KOPT-K1 (cell line): Measurements from ENCODE around the gene ZNF599.
A peak's percentile ranks its signal among the peaks of the same experiment; 100 is the strongest.

Experiments used
- H3K27ac ChIP-seq: fragments of 200-600 bp; sonication (generic); 2 replicates; pipeline ENCODE4 v1.5.1; 2016; ENCODE audit warnings: antibody characterized with exemption, mild to moderate bottlenecking, low read depth, low read length; ENCODE audit not compliant: poor library complexity, severe bottlenecking
- H3K36me3 ChIP-seq: fragments of 200-600 bp; sonication (generic); 2 replicates; pipeline ENCODE4 v1.5.1; 2017; ENCODE audit warnings: antibody characterized with exemption, mild to moderate bottlenecking, low read length, moderate library complexity; ENCODE audit not compliant: insufficient read depth
- H3K9me3 ChIP-seq: fragments of 200-600 bp; sonication (generic); 2 replicates; pipeline ENCODE4 v1.5.1; 2017; ENCODE audit warnings: antibody characterized with exemption, low read length, mild to moderate bottlenecking; ENCODE audit not compliant: insufficient read depth, poor library complexity, severe bottlenecking

ZNF599 gene

GRCh38 chr19:34774857-34775256 lies 1.8 kb upstream of the ZNF599 start:
- H3K36me3 ChIP-seq: no peaks in the 10 kb centered on the region
- no peak overlapping the region for H3K27ac ChIP-seq
- H3K9me3 ChIP-seq: peaks cover 14% of the 10 kb centered on the region

- H3K36me3 ChIP-seq: peaks cover 10% of the 10 kb centered on the region
- H3K27ac ChIP-seq: no peak overlapping the region
- H3K9me3 ChIP-seq: peaks cover 9% of the 10 kb centered on the region
These were observed 495 bp upstream of the ZNF599 start for GRCh38 chr19:34773555-34773864.

GRCh38 chr19:34767951-34768350 lies 5.1 kb downstream of the ZNF599 start:
- peaks cover 31% of the 10 kb centered on the region for H3K9me3 ChIP-seq
- no peak overlapping the region for H3K27ac ChIP-seq
- H3K36me3 ChIP-seq: peaks cover 58% of the 10 kb centered on the region

- Histone ChIP-seq H3K36me3 (peaks cover 58% of the 10 kb centered on the region), H3K9me3 (peaks cover 46% of the 10 kb centered on the region), H3K27ac (no peak overlapping the region)
These were observed 6.6 kb downstream of the ZNF599 start for GRCh38 chr19:34766386-34766785.

GRCh38 chr19:34759218-34759917 lies 13.6 kb downstream of the ZNF599 start:
- peaks cover 100% of the 10 kb centered on the region for H3K9me3 ChIP-seq
- no peak overlapping the region for H3K27ac ChIP-seq
- H3K36me3 ChIP-seq: peaks cover 25% of the 10 kb centered on the region

- H3K9me3 ChIP-seq: peaks cover 96% of the 10 kb centered on the region
These were observed 15.6 kb downstream of the ZNF599 start for GRCh38 chr19:34757441-34757840.

GRCh38 chr19:34744896-34745690 lies 27.9 kb downstream of the ZNF599 start:
- Histone ChIP-seq H3K27ac (no peak overlapping the region), H3K36me3 (peaks cover 13% of the 10 kb centered on the region), H3K9me3 (peaks cover 47% of the 10 kb centered on the region)

More at GRCh38 chr19:34757441-34757840, 15.6 kb downstream of the ZNF599 start:
- H3K27ac ChIP-seq: no peak overlapping the region
- H3K36me3 ChIP-seq: peaks cover 18% of the 10 kb centered on the region; the same call in 1 of the 2 replicates

- H3K27ac ChIP-seq: peak overlapping the region; percentile 84
These were observed 38.4 kb downstream of the ZNF599 start for GRCh38 chr19:34734537-34735103.

GRCh38 chr19:34733746-34734536 lies 39.1 kb downstream of the ZNF599 start, which contains the start of gene ZNF181:
Gene ZNF181, plus strand, starts transcription at chr19:34734243. Its CDS starts 795 bp downstream, at chr19:34735038.
- Histone ChIP-seq H3K27ac (peak within 1 kb of the TSS; percentile 84), H3K9me3 (peaks cover under 1% of the 10 kb centered on the region), H3K36me3 (peaks cover 21% of the 10 kb centered on the region)

More at GRCh38 chr19:34734537-34735103, 38.4 kb downstream of the ZNF599 start:
- H3K36me3 ChIP-seq: peaks cover 28% of the 10 kb centered on the region
- H3K9me3 ChIP-seq: peaks cover 7% of the 10 kb centered on the region

- Histone ChIP-seq H3K9me3 (no peaks in the 10 kb centered on the region), H3K36me3 (peaks cover 17% of the 10 kb centered on the region; the same call in 1 of the 2 replicates), H3K27ac (peak overlapping the region; percentile 84)
These were observed 39.7 kb downstream of the ZNF599 start for GRCh38 chr19:34733266-34733745.

- H3K36me3 ChIP-seq: peaks cover 11% of the 10 kb centered on the region; the same call in 1 of the 2 replicates
- H3K9me3 ChIP-seq: no peaks in the 10 kb centered on the region
- H3K27ac ChIP-seq: no peak overlapping the region
These were observed 40.3 kb downstream of the ZNF599 start for GRCh38 chr19:34732612-34733211.

- Histone ChIP-seq H3K36me3 (peaks cover 9% of the 10 kb centered on the region; the same call in 1 of the 2 replicates), H3K27ac (no peak overlapping the region), H3K9me3 (no peaks in the 10 kb centered on the region)
These were observed 41.1 kb downstream of the ZNF599 start for GRCh38 chr19:34731964-34732363.

- Histone ChIP-seq H3K27ac (no peak overlapping the region), H3K36me3 (peaks cover 8% of the 10 kb centered on the region; the same call in 1 of the 2 replicates), H3K9me3 (no peaks in the 10 kb centered on the region)
These were observed 41.8 kb downstream of the ZNF599 start for GRCh38 chr19:34731019-34731829.
